NCI-H1436 (cell line): ENCODE data around the gene FURIN.
A peak's percentile ranks its signal among the peaks of the same experiment; 100 is the strongest.
"Not testable (repeated sequence)": the region's sequence is repeated elsewhere in the genome, so short reads cannot be mapped to it uniquely, and the experiment has no call there.

Source experiments
- DNase-seq: peaks from one replicate; lab custom pipeline; 2025; lab: John Stamatoyannopoulos, UW

FURIN gene

GRCh38 chr15:90916461-90916860 is 48.1 kb downstream of the FURIN start:
- DNase-seq = no peak

- no peak for DNase-seq
Measured at GRCh38 chr15:90917569-90917968, 49.2 kb downstream of the FURIN start.

GRCh38 chr15:90918034-90918788 is 49.8 kb downstream of the FURIN start:
- DNase-seq = no peak

- no peak for DNase-seq
Measured at GRCh38 chr15:90918835-90919234, 50.4 kb downstream of the FURIN start.

GRCh38 chr15:90921887-90922286 is 53.5 kb downstream of the FURIN start:
- DNase-seq = no peak

- DNase-seq = not testable (repeated sequence)
Measured at GRCh38 chr15:90922712-90923322, 54.4 kb downstream of the FURIN start.

- no peak for DNase-seq
Measured at GRCh38 chr15:90924375-90924774, 56.0 kb downstream of the FURIN start.

- not testable (repeated sequence) for DNase-seq
Measured at GRCh38 chr15:90926766-90927165, 58.4 kb downstream of the FURIN start.

GRCh38 chr15:90928106-90928505 is 59.7 kb downstream of the FURIN start:
- not testable (repeated sequence) for DNase-seq

- no peak for DNase-seq
Measured at GRCh38 chr15:90929246-90930019, 61.0 kb downstream of the FURIN start.

- DNase-seq = peak; percentile 1
Measured at GRCh38 chr15:90930861-90931574, 62.6 kb downstream of the FURIN start.

- no peak for DNase-seq
Measured at GRCh38 chr15:90931575-90931827, 63.1 kb downstream of the FURIN start.

GRCh38 chr15:90931828-90932659 is 63.7 kb downstream of the FURIN start, which contains the start of gene HDDC3:
Gene HDDC3, minus strand, starts transcription at chr15:90932549. Its CDS starts 9 bp downstream, at chr15:90932540.
- DNase-seq = peak; percentile 83

- no peak for DNase-seq
Measured at GRCh38 chr15:90932660-90932991, 64.2 kb downstream of the FURIN start.
